Coronary artery (tissue), 2 donors: ENCODE results near the gene KCTD16.

Source experiments
- DNase-seq: peaks from one replicate; pipeline ENCODE4 v3.0.0-alpha.2; 2017; ENCODE audit warnings: low spot score
- H3K27ac ChIP-seq, 2 donors: fragments of 200-600 bp; sonication (generic); one replicate each; pipeline ENCODE4 v1.5.1; 2016 to 2019
- H3K4me3 ChIP-seq: fragments of 200-600 bp; sonication (generic); 2 replicates; pipeline ENCODE4 v1.5.1; 2016; ENCODE audit warnings: mild to moderate bottlenecking, moderate library complexity
- TF ChIP-seq, protein P1 (sequence below): fragments of 200-600 bp; sonication (generic); IDR thresholded peaks from one replicate; pipeline ENCODE4 v1.5.1; 2019; ENCODE audit warnings: antibody characterized with exemption

KCTD16 gene

GRCh38 chr5:144232285-144232684, 61.6 kb downstream of the KCTD16 start:
- no peak for DNase-seq
- TF ChIP-seq, protein P1, sequence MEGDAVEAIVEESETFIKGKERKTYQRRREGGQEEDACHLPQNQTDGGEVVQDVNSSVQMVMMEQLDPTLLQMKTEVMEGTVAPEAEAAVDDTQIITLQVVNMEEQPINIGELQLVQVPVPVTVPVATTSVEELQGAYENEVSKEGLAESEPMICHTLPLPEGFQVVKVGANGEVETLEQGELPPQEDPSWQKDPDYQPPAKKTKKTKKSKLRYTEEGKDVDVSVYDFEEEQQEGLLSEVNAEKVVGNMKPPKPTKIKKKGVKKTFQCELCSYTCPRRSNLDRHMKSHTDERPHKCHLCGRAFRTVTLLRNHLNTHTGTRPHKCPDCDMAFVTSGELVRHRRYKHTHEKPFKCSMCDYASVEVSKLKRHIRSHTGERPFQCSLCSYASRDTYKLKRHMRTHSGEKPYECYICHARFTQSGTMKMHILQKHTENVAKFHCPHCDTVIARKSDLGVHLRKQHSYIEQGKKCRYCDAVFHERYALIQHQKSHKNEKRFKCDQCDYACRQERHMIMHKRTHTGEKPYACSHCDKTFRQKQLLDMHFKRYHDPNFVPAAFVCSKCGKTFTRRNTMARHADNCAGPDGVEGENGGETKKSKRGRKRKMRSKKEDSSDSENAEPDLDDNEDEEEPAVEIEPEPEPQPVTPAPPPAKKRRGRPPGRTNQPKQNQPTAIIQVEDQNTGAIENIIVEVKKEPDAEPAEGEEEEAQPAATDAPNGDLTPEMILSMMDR = no peak
- Histone ChIP-seq H3K27ac (no peak overlapping the region), H3K4me3 (no peak overlapping the region)

GRCh38 chr5:144236499-144236898, 65.8 kb downstream of the KCTD16 start:
- DNase-seq = no peak
- no peak overlapping the region for H3K27ac ChIP-seq
- TF ChIP-seq, protein P1 = no peak
- no peak overlapping the region for H3K4me3 ChIP-seq

- H3K27ac ChIP-seq = no peak overlapping the region
- TF ChIP-seq, protein P1 = no peak
- no peak for DNase-seq
- H3K4me3 ChIP-seq = no peak overlapping the region
Measured at GRCh38 chr5:144237851-144238250, 67.2 kb downstream of the KCTD16 start.

DNA sequence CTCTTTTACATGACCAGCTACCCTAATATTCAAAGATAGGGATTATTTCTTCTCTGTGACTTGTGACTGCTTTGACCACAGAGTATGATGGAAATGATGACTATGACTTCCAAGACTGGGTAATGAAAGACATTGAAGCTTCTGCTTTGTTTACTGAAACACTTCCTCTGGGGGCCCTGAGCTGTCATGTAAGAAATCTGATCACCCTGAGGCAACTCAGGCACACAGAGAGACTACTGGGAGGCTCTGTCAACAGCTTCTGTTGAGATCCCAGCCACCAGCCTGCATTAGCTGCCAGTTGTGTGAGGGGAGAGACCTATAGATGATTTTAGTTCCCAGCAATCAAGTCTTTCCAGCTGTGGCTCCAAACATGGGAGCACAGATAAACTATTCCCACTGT, 76.5 kb downstream of the KCTD16 start:
- TF ChIP-seq, protein P1 = no peak
- DNase-seq = no peak
- no peak overlapping the region for H3K27ac ChIP-seq
- H3K4me3 ChIP-seq = no peak overlapping the region

- no peak overlapping the region for H3K27ac ChIP-seq
- DNase-seq = no peak
- no peak overlapping the region for H3K4me3 ChIP-seq
- TF ChIP-seq, protein P1 = no peak
Measured at GRCh38 chr5:144248015-144248414, 77.3 kb downstream of the KCTD16 start.

DNA sequence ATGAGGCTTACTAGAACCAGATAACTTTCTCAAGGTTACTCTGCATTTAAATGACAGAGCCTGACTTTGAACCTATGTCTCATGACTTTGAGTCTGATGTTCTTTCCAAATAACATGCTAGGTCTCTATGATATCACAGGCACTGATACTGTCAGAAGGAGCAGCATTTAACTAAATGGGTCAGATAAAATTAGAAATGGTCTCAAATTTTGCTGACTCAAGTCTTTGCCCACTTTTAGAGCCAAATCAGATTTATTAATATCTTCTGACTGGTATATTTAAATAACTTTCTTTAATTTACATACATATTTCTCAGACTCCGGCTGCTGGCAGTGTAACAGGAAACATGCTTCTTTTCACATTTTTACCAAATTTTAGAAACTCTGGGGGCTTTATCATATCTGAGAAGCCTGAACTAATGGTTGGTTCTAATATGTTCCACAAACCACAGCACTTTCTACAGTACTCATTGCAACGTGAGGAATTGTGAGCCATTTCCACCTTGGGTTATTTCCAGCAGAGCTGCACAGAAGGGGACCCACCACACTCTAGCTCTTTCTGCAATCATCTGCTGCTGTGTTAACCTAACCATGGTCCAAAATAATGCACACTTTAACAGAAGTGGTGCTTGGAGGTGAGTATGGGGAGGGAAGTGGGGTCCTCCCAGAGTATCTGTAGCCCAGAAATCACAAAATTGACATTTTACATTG, 79.2 kb downstream of the KCTD16 start:
- no peak overlapping the region for H3K27ac ChIP-seq
- H3K4me3 ChIP-seq = no peak overlapping the region
- no peak for DNase-seq
- TF ChIP-seq, protein P1 = no peak

DNA sequence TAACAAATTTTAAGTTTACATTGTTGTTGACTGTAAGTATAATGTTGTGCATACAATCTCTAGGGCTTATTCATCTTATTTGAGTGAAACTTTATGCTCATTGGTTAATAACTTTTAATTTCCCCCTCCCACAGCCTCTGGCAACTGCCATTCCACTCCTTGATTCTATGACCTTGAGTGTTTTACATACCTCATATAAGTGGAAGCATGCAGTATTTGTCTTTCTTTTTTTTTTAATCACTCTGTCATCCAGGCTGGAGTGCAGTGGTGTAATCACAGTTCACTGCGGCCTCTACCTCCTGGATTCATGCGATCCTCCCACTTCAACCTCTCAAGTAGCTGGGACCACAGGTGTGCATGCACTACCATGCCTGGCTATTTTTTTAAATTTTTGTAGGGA, 83.9 kb downstream of the KCTD16 start:
- TF ChIP-seq, protein P1 = no peak
- Histone ChIP-seq H3K27ac (no peak overlapping the region), H3K4me3 (no peak overlapping the region)
- no peak for DNase-seq
